Adrenal gland (tissue), 5 donors: ENCODE measurements around the gene LPP.

ENCODE experiments used
- POLR2A ChIP-seq, 2 donors: fragments of 450-650 bp; IDR thresholded peaks; one replicate each; pipeline ENCODE4 v1.6.1; 2017; ENCODE audit warnings: antibody characterized with exemption in 2 of 2, mild to moderate bottlenecking in 2 of 2, moderate library complexity in 1 of 2
- TF ChIP-seq, protein P1 (sequence below), 6 experiments: fragments of 450-650 bp in 4 of 6; fragments of 200-600 bp in 2 of 6; sonication (generic) in 1 of 6; IDR thresholded peaks; 1 replicate in 5 of 6; 2 replicates in 1 of 6; pipeline versions ENCODE4 v1.5.1 to v1.8.0; 2016 to 2021; ENCODE audit warnings: antibody characterized with exemption in 6 of 6, mild to moderate bottlenecking in 2 of 6, moderate library complexity in 1 of 6
- donor health status: DM: no; HTN: no; CAD: no.

DNA sequence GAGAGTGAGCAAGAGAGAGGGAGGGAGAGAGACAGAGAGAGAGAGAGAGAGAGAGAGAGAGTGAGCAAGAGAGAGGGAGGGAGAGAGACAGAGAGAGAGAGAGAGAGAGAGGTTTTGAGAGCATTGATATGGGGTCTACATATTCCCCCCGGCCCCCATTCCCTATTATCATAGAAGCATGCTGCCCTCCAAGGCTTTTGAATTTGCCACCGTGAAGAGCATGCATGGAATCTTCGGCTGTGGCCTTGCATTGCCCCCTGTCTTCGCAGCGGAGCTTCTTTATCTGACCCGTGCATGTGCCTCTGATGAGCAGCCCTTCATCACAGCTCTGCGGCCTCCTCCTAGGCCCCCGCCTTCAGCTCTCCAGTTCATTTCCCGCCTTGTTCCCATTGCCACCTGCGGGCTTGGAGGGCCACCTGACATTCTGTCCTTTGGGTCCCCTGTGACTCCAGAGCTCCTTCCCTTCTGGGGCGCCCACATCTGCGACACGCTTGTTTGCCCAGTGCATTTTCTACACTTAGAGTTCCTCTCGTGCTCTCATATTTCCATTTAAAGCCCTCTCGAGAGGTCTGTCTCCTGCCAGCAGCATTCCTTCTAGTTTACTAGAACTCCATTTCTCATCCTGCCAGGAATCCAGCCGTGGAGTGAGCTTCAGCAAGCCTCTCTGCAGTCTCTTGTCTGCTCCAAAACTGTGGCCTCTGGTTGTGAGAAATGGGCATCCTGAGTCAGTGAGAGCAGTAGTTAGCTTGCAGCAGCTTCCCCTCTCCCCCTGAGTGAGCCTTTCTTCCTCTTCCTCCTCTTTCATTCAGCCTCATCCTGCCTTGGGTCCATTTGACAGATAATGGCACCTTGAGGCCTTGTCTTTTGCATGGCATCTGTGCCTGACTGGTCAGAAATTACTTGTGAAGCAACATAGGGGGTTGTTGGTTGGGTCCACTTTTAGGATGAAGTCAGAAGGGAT lies 25.3 kb downstream of the LPP start:
- TF ChIP-seq, protein P1, sequence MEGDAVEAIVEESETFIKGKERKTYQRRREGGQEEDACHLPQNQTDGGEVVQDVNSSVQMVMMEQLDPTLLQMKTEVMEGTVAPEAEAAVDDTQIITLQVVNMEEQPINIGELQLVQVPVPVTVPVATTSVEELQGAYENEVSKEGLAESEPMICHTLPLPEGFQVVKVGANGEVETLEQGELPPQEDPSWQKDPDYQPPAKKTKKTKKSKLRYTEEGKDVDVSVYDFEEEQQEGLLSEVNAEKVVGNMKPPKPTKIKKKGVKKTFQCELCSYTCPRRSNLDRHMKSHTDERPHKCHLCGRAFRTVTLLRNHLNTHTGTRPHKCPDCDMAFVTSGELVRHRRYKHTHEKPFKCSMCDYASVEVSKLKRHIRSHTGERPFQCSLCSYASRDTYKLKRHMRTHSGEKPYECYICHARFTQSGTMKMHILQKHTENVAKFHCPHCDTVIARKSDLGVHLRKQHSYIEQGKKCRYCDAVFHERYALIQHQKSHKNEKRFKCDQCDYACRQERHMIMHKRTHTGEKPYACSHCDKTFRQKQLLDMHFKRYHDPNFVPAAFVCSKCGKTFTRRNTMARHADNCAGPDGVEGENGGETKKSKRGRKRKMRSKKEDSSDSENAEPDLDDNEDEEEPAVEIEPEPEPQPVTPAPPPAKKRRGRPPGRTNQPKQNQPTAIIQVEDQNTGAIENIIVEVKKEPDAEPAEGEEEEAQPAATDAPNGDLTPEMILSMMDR (IDR thresholded peaks at IDR 0.05): no peak
- TF ChIP-seq POLR2A (IDR thresholded peaks at IDR 0.05): no peak
